ENCODE results near the gene NUP205. TPM values are rescaled to one million over a fixed set of nuclear protein-coding genes. Genes with fewer than 3 reads are reported as not detected.

NUP205 gene
- total RNA-seq, 1 donor from 2014 or later, result 53.2 TPM

Other genes starting within 250 kb of the NUP205 start
- 14.4 TPM for gene CNOT4, start 47.8 kb upstream of the NUP205 start, total RNA-seq (ENCODE audit: insufficient read depth, low replicate concordance)
- 26.0 TPM for gene STMP1, start 104.6 kb downstream of the NUP205 start, total RNA-seq (ENCODE audit: insufficient read depth, low replicate concordance)
- 6.5 TPM for gene SLC13A4, start 170.3 kb downstream of the NUP205 start, total RNA-seq (ENCODE audit: insufficient read depth, low replicate concordance)
- gene FAM180A, start 190.9 kb downstream of the NUP205 start, total RNA-seq (ENCODE audit: insufficient read depth, low replicate concordance), result 1.7 TPM

All from umbilical cord (tissue), 1 donor.